ENCODE results near the gene SPACA1.

The SPACA1 gene

GRCh38 chr6:88077305-88077704 lies 29.7 kb downstream of the SPACA1 start:
- H3K9ac ChIP-seq (ENCODE audit: low read length in 5 of 5): no peak overlapping the region
- no peak overlapping the region for H3K27ac ChIP-seq (ENCODE audit: low read depth, low read length)
- H3K36me3 ChIP-seq (ENCODE audit: control insufficient read depth in 5 of 5, insufficient read depth in 5 of 5, low read length in 5 of 5): no peaks in the 10 kb centered on the region
- no peaks in the 10 kb centered on the region for H3K27me3 ChIP-seq (ENCODE audit: control insufficient read depth in 5 of 5, insufficient read depth in 4 of 5, low read length in 5 of 5)
- no peaks in the 10 kb centered on the region for H3K9me3 ChIP-seq (ENCODE audit: control insufficient read depth in 5 of 5, low read length in 5 of 5)
- H3K4me3 ChIP-seq (ENCODE audit: low read depth in 1 of 5, low read length in 5 of 5): no peak overlapping the region
- H3K4me1 ChIP-seq (ENCODE audit: control insufficient read depth in 5 of 5, insufficient read depth in 5 of 5, low read length in 5 of 5): no peaks in the 10 kb centered on the region

- Histone ChIP-seq H3K27me3 (ENCODE audit: control insufficient read depth in 5 of 5, insufficient read depth in 4 of 5, low read length in 5 of 5) (peaks cover 0 to 5% (median 0%) of the 10 kb centered on the region in 5 donors), H3K9ac (ENCODE audit: low read length in 5 of 5) (no peak overlapping the region)
Observed at GRCh38 chr6:88086792-88087191, 39.2 kb downstream of the SPACA1 start.

GRCh38 chr6:88089708-88090107 lies 42.1 kb downstream of the SPACA1 start:
- H3K36me3 ChIP-seq (ENCODE audit: control insufficient read depth in 5 of 5, insufficient read depth in 5 of 5, low read length in 5 of 5): no peaks in the 10 kb centered on the region

More at GRCh38 chr6:88086792-88087191, 39.2 kb downstream of the SPACA1 start:
- Histone ChIP-seq H3K36me3 (ENCODE audit: control insufficient read depth in 5 of 5, insufficient read depth in 5 of 5, low read length in 5 of 5) (no peaks in the 10 kb centered on the region), H3K4me1 (ENCODE audit: control insufficient read depth in 5 of 5, insufficient read depth in 5 of 5, low read length in 5 of 5) (no peaks in the 10 kb centered on the region), H3K27ac (ENCODE audit: low read depth, low read length) (no peak overlapping the region), H3K9me3 (ENCODE audit: control insufficient read depth in 5 of 5, low read length in 5 of 5) (peaks cover 0 to 10% (median 2%) of the 10 kb centered on the region in 5 donors), H3K4me3 (ENCODE audit: low read depth in 1 of 5, low read length in 5 of 5) (no peak overlapping the region)

GRCh38 chr6:88105741-88106340 lies 58.2 kb downstream of the SPACA1 start:
- Histone ChIP-seq H3K36me3 (ENCODE audit: control insufficient read depth in 5 of 5, insufficient read depth in 5 of 5, low read length in 5 of 5) (no peaks in the 10 kb centered on the region), H3K4me1 (ENCODE audit: control insufficient read depth in 5 of 5, insufficient read depth in 5 of 5, low read length in 5 of 5) (no peaks in the 10 kb centered on the region), H3K27me3 (ENCODE audit: control insufficient read depth in 5 of 5, insufficient read depth in 4 of 5, low read length in 5 of 5) (peaks cover 0 to 2% (median 0%) of the 10 kb centered on the region in 5 donors), H3K4me3 (ENCODE audit: low read depth in 1 of 5, low read length in 5 of 5) (no peak overlapping the region), H3K9ac (ENCODE audit: low read length in 5 of 5) (no peak overlapping the region), H3K27ac (ENCODE audit: low read depth, low read length) (no peak overlapping the region), H3K9me3 (ENCODE audit: control insufficient read depth in 5 of 5, low read length in 5 of 5) (no peaks in the 10 kb centered on the region)

More at GRCh38 chr6:88089708-88090107, 42.1 kb downstream of the SPACA1 start:
- Histone ChIP-seq H3K9me3 (ENCODE audit: control insufficient read depth in 5 of 5, low read length in 5 of 5) (no peaks in the 10 kb centered on the region), H3K9ac (ENCODE audit: low read length in 5 of 5) (no peak overlapping the region), H3K27me3 (ENCODE audit: control insufficient read depth in 5 of 5, insufficient read depth in 4 of 5, low read length in 5 of 5) (peaks cover 0 to 5% (median 0%) of the 10 kb centered on the region in 5 donors), H3K4me1 (ENCODE audit: control insufficient read depth in 5 of 5, insufficient read depth in 5 of 5, low read length in 5 of 5) (no peaks in the 10 kb centered on the region), H3K27ac (ENCODE audit: low read depth, low read length) (no peak overlapping the region), H3K4me3 (ENCODE audit: low read depth in 1 of 5, low read length in 5 of 5) (no peak overlapping the region)

GRCh38 chr6:88107241-88107640 lies 59.6 kb downstream of the SPACA1 start:
- Histone ChIP-seq H3K9ac (ENCODE audit: low read length in 5 of 5) (no peak overlapping the region), H3K4me1 (ENCODE audit: control insufficient read depth in 5 of 5, insufficient read depth in 5 of 5, low read length in 5 of 5) (no peaks in the 10 kb centered on the region), H3K27me3 (ENCODE audit: control insufficient read depth in 5 of 5, insufficient read depth in 4 of 5, low read length in 5 of 5) (peaks cover 0 to 4% (median 0%) of the 10 kb centered on the region in 5 donors), H3K27ac (ENCODE audit: low read depth, low read length) (no peak overlapping the region), H3K9me3 (ENCODE audit: control insufficient read depth in 5 of 5, low read length in 5 of 5) (no peaks in the 10 kb centered on the region), H3K4me3 (ENCODE audit: low read depth in 1 of 5, low read length in 5 of 5) (no peak overlapping the region), H3K36me3 (ENCODE audit: control insufficient read depth in 5 of 5, insufficient read depth in 5 of 5, low read length in 5 of 5) (no peaks in the 10 kb centered on the region)

- no peak overlapping the region for H3K9ac ChIP-seq (ENCODE audit: low read length in 5 of 5)
- H3K4me1 ChIP-seq (ENCODE audit: control insufficient read depth in 5 of 5, insufficient read depth in 5 of 5, low read length in 5 of 5): no peaks in the 10 kb centered on the region
- no peaks in the 10 kb centered on the region for H3K9me3 ChIP-seq (ENCODE audit: control insufficient read depth in 5 of 5, low read length in 5 of 5)
- no peak overlapping the region for H3K4me3 ChIP-seq (ENCODE audit: low read depth in 1 of 5, low read length in 5 of 5)
- H3K27ac ChIP-seq (ENCODE audit: low read depth, low read length): no peak overlapping the region
- H3K36me3 ChIP-seq (ENCODE audit: control insufficient read depth in 5 of 5, insufficient read depth in 5 of 5, low read length in 5 of 5): no peaks in the 10 kb centered on the region
- peaks cover 0 to 4% (median 0%) of the 10 kb centered on the region in 5 donors for H3K27me3 ChIP-seq (ENCODE audit: control insufficient read depth in 5 of 5, insufficient read depth in 4 of 5, low read length in 5 of 5)
Observed at GRCh38 chr6:88111991-88112390, 64.3 kb downstream of the SPACA1 start.

GRCh38 chr6:88114838-88115237 lies 67.2 kb downstream of the SPACA1 start:
- Histone ChIP-seq H3K27me3 (ENCODE audit: control insufficient read depth in 5 of 5, insufficient read depth in 4 of 5, low read length in 5 of 5) (peaks cover 0 to 4% (median 0%) of the 10 kb centered on the region in 5 donors), H3K9ac (ENCODE audit: low read length in 5 of 5) (no peak overlapping the region), H3K9me3 (ENCODE audit: control insufficient read depth in 5 of 5, low read length in 5 of 5) (no peaks in the 10 kb centered on the region), H3K36me3 (ENCODE audit: control insufficient read depth in 5 of 5, insufficient read depth in 5 of 5, low read length in 5 of 5) (no peaks in the 10 kb centered on the region), H3K27ac (ENCODE audit: low read depth, low read length) (no peak overlapping the region), H3K4me1 (ENCODE audit: control insufficient read depth in 5 of 5, insufficient read depth in 5 of 5, low read length in 5 of 5) (no peaks in the 10 kb centered on the region), H3K4me3 (ENCODE audit: low read depth in 1 of 5, low read length in 5 of 5) (no peak overlapping the region)

- no peaks in the 10 kb centered on the region for H3K4me1 ChIP-seq (ENCODE audit: control insufficient read depth in 5 of 5, insufficient read depth in 5 of 5, low read length in 5 of 5)
- H3K27ac ChIP-seq (ENCODE audit: low read depth, low read length): no peak overlapping the region
- peaks cover 0 to 4% (median 0%) of the 10 kb centered on the region in 5 donors for H3K27me3 ChIP-seq (ENCODE audit: control insufficient read depth in 5 of 5, insufficient read depth in 4 of 5, low read length in 5 of 5)
- no peak overlapping the region for H3K9ac ChIP-seq (ENCODE audit: low read length in 5 of 5)
- H3K9me3 ChIP-seq (ENCODE audit: control insufficient read depth in 5 of 5, low read length in 5 of 5): no peaks in the 10 kb centered on the region
- H3K36me3 ChIP-seq (ENCODE audit: control insufficient read depth in 5 of 5, insufficient read depth in 5 of 5, low read length in 5 of 5): no peaks in the 10 kb centered on the region
- H3K4me3 ChIP-seq (ENCODE audit: low read depth in 1 of 5, low read length in 5 of 5): no peak overlapping the region
Observed at GRCh38 chr6:88115307-88115706, 67.7 kb downstream of the SPACA1 start.

GRCh38 chr6:88116276-88116675 lies 68.6 kb downstream of the SPACA1 start:
- Histone ChIP-seq H3K9ac (ENCODE audit: low read length in 5 of 5) (no peak overlapping the region), H3K36me3 (ENCODE audit: control insufficient read depth in 5 of 5, insufficient read depth in 5 of 5, low read length in 5 of 5) (no peaks in the 10 kb centered on the region), H3K4me1 (ENCODE audit: control insufficient read depth in 5 of 5, insufficient read depth in 5 of 5, low read length in 5 of 5) (no peaks in the 10 kb centered on the region), H3K27ac (ENCODE audit: low read depth, low read length) (no peak overlapping the region), H3K27me3 (ENCODE audit: control insufficient read depth in 5 of 5, insufficient read depth in 4 of 5, low read length in 5 of 5) (peaks cover 0 to 4% (median 0%) of the 10 kb centered on the region in 5 donors), H3K9me3 (ENCODE audit: control insufficient read depth in 5 of 5, low read length in 5 of 5) (no peaks in the 10 kb centered on the region), H3K4me3 (ENCODE audit: low read depth in 1 of 5, low read length in 5 of 5) (no peak overlapping the region)
